HTR-8/SVneo (cell line): ENCODE data around the gene RFT1.

Source experiments
- DNase-seq: peaks from one replicate; pipeline ENCODE4 v3.0.0; 2011; ENCODE audit warnings: low spot score, mixed read lengths; ENCODE audit not compliant: insufficient read length
- FAIRE-seq: peaks from 2 replicates; lab custom pipeline; 2011; peaks lifted over from hg19 to GRCh38; lab: Jason Lieb, UNC

Gene RFT1

DNA sequence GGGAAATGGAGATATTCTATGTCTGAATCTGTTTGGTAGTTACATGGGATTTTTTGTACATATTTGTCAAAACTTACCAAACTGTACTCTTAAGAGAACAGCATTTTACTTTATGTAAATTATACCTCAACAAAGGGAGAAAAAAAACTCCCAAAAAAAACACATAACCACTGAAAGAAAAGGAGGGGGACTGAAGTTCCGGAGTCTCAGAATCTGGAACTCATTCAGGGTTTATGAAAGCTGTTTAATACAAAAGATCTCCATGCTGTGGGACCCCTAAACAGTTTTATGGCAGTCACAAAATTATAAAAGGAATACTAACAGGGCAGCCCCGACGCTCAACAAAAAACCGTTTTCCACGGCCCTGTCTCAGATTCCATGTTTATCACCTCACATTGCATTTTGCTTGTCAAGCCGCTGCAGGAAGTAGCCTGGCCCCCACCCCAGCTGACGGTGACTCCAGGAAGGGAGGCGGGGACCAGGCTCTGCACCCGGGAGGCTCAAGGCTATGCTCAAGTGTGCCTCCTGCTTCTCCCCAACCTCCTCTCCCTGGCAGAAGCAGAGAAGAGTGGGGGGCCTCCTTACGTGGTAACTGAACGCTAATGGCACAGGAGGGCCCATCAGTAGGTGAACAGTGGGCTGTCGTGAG is 29.3 kb downstream of the RFT1 start:
- FAIRE-seq (no peak), DNase-seq (no peak)

DNA sequence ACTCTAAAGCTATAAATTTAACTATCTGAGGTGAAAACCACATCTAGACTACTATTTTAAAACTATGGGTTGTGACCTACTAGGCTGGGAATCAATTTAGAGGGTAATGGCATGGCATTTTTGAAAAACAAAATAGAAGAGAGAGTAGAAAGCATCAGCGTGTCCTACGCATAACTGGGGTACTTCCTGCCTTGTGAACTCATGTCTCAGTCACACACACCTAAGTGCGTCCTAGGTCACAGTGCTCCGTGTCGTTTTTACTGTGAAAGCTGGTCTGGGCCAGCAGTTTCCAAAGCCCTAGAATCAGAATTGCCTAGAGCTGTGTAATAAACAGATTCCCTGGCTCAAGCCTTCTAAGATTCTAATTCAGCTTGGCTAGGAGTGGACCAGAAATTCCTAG is 32.3 kb downstream of the RFT1 start:
- FAIRE-seq (no peak), DNase-seq (no peak)

DNA sequence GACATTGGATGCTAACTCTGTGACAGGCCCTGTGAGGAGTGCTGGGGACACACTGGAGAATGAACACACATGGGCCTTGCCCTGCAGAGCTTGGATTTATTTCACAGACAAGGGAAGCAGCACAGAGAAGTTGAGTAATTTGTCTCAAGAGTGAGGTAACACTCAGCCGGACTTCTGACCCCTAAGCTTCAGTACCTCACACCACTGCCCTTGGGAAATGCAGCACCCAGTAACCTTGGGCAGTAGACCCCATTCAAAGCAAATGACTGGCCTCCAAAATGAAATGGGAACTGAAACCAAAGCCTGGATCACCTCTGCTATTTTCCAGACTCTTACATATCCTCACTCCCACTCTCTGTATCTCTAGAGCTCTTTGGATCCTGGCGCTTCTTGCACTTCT is 37.3 kb downstream of the RFT1 start:
- DNase-seq (no peak), FAIRE-seq (no peak)

DNA sequence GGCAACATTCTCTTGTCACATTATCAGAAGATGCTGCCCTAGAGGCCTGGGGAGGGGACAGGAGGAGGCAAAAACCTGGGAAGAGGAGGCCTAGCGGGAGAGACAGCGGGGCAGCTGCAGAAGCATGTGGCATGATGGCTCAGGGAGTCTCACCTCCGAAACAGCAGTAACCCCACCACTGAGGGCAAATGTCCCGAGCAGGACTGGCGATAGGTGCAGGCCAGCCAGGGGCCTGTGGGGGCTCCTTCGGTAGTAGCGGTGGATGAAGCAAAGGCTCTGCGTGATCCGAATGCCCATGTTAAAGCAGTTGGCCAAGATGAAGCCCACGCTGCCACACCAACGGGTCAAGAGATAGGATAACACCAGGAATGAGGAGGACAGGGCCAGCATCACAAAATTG is 38.0 kb downstream of the RFT1 start:
- FAIRE-seq (no peak), DNase-seq (no peak)

DNA sequence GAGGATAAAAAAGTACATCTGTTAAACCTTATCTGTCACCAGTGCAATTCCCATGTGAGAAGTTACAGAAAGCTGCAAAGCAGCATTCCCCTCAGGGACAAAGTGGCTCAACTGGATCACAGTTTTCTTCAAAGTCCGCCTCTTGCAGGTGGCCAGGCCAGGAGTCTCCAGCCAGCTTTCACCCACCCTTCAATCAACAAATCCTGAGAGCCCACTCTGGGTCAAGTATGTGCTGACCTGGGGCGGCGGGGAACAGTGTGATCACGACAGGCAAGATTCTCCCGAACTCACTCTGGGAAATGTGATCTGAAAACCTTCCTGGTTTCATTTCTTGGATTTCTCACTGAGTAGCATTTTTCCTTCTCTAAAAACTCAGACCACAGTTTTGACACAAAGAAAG is 39.2 kb downstream of the RFT1 start:
- DNase-seq (no peak), FAIRE-seq (no peak)

DNA sequence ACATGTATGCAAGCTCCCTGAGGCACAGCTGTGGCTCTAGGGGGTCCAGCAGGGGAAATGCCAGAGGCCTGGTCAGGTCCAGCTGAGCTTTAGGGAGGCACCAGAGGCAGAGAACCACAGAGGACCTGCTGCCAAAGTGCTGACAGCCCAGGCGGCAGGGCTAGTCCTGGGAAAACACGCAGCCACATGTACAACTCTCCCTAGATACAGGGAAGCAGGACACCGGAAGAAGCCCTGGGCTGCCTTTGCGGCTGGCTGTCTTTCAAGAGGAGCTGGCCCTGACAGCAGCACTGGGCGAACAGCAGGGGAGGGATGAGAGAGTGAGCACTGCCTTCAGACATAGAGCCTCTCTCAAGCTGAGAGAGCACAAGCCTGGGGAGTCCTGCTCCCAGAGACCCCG is 40.7 kb downstream of the RFT1 start:
- FAIRE-seq = no peak
- no peak for DNase-seq

DNA sequence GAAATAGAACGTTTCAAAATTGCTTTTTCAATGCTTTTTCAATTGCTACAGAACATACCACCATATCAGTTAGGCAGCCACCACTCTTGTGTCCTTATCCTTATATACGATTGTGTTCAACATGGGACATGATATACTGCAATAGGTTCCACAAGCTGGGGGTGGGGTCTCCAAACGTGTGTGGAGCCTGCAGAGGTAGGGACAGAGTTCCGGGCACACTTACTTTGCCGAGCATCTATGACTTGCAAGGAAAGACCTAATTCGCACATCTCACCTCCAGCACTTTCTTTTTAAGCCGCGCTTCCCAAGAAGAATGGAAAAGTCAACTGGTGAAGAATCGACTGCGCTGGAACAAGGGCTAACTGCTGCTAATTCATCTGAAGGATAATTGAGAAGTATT is 44.8 kb downstream of the RFT1 start:
- no peak for DNase-seq
- no peak for FAIRE-seq

DNA sequence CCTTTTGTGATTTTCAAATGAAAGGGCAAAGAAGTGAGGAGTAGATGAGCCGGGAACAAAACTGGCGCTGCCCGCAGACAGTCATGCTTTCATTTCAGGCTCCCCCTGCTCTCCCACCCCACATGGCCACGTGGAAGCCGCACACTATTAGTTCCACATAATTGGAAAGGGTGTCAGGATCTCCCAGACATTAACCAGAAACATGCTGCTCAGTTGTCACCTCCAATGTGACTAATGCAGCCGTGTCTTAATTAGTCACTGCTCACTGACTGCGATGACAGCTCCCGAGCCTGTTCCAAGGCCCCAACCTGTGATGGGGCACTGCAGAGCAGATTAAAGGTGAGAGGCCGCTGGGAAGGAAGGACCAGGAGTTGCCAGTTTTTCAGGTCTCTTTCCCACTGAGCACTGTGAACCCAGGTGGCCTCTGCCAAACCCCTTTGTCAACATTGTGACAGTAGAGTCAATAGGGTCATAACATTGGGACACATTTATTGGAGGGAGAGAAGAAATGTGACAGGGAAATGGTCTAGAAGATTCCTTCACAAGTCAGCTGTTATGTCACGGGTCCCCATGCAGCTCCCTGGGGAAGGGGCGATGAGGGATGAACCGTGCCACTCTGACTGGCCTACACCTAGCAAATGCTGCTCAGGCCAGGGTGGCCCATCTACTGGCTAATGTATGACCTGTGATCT is 45.8 kb downstream of the RFT1 start:
- DNase-seq (no peak), FAIRE-seq (no peak)

DNA sequence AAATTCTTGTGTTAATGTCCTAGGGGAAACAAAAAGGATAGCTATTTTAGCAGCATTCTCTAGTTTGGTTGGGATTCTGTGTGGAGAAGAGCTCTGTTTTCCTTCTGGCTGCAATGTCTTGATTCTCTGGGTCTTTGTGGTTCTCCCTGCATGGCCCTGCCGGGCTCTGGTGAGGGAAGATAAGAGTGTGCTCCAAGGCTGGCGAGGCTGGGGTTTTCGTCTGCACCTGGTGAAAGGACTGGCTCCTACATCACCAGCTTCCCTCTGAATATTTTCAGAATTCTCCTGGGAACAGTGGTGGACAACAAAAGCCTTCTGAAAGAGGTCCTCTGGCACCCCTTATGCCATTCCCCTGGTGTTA is 46.3 kb downstream of the RFT1 start:
- FAIRE-seq = no peak

DNA sequence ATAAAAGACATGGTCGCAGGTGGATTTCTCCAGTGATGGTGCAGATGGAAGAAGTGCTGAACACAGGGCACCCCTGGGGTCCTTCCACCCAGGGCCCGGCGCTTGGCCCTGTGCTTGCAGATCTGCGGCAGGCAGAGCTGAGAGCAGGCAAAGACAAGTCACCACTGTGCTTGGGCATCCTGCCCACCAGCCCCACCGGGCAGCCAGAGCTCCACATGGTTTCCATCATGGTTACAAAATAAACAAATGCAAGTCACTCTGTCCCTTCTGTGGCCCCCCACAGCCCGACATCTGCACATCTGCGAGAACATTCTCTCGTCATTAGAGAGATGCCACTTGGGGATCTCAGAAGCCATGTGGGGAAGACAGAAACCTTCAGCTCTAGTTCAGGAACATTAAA is 46.7 kb downstream of the RFT1 start:
- DNase-seq (no peak), FAIRE-seq (no peak)

More for the DNA sequence above, 46.3 kb downstream of the RFT1 start:
- no peak for DNase-seq

DNA sequence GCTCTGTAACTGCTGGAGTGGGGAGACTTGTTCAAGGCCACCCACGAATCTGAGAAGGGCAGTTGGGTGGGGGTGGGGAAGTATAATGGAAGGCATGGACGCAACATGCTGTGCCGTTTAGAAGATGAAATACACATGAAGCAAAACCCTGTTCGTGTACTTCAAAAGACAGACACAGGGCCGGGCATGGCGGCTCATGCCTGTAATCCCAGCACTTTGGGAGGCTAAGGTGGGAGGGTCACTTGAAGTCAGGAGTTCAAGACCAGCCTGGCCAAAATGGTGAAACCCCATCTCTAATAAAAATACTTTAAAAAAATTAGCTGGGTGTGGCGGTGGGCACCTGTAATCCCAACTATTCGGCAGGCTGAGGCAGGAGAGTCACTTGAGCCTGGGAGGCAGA is 47.5 kb downstream of the RFT1 start:
- no peak for FAIRE-seq
- DNase-seq = no peak

DNA sequence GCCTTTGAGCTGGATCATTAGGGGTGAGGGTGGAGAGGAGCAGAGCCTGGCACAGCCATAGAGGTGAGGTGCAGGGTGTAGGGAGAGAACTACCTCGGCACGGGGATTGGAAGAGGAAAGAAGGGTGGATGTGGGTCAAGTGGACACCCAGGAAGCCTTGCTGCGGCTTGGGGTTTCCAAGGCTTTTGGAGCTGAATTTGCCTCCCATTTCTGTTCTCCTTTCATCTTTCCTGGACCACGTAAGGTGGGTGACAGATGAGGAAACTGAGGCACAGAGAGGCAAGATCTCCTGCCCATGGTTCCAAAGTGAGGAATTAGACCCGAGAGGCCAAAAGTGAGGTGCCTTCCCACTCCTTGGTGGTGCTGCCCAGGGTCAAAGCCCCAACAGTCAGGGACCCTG is 48.9 kb downstream of the RFT1 start:
- DNase-seq (no peak), FAIRE-seq (no peak)

DNA sequence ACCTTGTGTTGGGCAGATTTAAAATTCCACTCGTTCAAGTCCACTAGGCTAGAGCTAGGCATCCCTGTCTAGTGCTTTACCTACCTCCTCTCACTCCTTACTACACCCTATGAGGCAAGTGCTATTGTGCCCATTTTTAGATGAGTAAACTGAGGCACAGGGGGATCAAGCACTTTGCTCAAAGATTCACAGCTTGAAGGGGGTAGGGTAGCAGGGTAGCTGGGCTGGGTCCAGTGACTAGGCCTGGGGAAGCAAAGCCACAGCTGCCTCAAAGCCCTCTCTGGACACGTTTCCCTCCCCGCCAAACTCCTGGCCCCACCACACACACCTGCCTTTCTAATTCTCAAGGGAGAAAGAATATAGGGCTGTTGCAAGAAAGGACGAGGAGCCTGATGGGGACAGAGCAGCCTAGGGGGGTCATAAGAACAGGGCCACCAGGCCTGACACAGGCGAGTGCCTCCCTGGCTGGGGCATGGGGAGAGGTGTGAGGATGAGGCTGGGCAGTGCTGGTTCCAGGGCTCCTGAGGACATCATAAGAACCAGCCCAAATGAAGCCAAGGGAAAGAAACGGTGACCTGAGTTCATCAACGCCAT is 49.5 kb downstream of the RFT1 start:
- no peak for FAIRE-seq

DNA sequence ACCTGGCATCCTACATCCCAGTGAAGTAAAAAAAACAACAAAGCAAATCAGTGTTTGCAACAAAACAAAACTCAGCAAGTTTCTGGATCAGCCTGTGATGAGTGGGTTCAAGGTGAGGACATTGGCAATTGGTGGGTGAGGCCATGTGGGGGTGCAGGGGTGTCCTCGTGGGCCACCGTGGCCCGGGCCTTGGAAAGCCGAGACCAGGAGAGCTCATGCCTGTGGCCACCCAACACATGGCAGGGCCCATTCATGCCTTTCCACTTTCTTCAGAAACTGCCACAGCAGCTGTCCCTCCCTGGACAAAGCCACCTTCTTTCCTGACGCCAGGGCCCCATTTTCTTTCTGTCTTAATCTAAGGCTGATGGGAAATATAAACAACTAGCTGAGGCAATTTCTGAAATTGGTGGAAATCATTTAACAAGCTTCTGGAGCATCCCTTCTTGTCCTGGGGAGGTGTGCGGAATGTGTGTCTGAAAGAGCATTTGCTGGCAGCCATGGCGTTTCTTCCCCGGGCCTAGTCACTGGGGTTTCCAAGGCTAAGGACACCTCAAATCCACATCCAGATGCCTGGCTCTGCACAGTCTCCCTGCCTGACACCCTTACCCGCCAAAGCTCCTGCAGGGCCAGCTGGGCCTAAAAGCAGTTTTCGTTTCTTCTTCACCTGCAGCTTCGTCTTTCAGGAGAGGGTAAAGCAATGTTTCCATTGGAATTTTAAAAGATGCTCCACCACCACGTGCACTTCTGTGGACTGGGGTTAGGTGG is 50.3 kb downstream of the RFT1 start:
- FAIRE-seq (no peak), DNase-seq (no peak)

More for the DNA sequence above, 49.5 kb downstream of the RFT1 start:
- no peak for DNase-seq

DNA sequence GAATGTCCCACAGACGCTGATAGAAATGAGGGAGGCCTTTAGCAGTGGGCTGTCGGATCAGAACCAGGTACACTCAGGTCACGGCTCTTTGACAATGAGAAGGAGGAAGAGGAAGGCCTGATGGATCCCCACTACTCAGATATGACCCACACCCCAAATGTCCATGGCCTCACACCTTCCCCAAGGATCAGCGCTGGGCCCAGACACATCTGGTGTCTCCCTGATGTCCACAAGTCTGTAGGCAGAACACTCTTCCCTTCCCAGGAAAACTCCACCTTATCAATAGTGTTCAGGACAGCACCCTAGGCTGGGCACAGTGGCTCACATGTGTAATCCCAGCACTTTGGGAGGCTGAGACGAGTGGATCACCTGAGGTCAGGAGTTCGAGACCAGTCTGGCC is 51.1 kb downstream of the RFT1 start:
- FAIRE-seq (no peak), DNase-seq (no peak)

DNA sequence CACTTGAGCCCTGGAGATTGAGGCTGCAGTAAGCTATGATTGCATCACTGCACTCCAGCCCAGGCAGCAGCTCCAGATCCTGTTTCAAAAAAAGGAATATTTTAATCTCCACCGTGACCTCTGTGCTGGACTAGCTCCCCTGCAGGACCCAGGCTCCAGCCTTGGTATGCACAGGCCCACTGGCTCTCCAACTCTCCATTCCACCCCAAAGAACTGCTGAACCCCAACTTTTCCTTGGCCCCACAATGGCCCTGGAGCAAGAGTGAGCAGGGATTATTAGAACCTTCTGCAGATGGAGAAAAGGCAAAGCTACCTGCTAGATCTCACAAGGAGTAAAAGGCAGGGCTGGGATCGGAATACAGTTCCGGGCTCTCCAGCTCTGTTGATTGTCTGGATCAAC is 51.6 kb downstream of the RFT1 start:
- no peak for DNase-seq
- FAIRE-seq = no peak

DNA sequence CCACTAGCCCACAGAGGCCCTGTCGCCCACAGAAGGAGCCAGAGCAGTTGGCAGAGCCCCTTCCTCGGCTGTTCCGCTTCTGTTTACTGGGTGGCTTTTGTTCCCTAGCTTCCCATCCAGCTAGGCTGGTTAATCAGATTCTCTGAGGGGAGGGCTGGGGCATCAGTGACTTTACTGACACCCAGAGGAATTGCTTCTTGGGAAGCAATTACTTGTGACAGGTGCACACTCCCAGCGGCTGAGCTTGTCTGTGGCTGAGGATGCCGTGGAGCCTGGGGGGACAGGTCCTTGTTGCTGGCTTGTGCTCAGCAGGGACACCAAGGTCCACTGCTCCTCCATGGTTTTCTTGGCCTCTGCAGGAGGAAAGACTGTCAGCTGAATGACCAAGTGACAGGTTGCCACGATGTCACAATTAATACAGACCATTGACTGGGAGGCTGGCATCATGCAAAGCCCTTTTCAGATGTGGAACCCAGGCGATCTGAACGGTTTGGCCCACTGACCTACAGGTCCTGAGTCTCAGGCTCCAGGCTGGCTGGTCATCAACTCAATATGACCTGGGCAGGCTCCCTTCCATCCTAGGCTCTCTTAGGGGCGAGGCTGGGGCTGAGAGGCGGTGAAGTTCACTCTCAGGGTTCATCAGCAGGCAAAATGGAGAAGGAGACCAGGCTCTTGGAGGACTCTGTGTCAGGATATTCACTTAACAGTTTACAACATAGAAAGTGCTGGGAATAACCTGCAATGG is 52.6 kb downstream of the RFT1 start:
- DNase-seq (no peak), FAIRE-seq (no peak)

DNA sequence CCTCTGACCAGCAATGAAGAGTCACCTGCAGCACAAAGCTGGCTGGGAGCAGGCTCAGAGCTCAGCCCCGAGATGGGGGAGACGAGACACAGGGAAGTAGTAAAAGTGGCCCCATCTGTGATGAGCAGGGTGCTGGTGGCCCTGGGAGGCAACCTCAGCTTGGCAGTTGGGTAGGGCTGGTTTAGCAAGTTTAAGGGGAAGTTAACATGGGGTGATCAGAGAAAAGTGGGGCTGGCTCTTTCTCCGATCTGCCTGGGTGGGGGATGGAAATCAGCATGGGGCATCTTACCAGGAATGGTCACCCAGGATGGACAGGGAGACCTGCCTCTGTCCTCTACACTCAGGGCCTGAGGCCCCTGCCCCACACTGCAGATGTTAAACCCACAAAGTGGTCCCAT is 54.5 kb downstream of the RFT1 start:
- FAIRE-seq (no peak), DNase-seq (no peak)

DNA sequence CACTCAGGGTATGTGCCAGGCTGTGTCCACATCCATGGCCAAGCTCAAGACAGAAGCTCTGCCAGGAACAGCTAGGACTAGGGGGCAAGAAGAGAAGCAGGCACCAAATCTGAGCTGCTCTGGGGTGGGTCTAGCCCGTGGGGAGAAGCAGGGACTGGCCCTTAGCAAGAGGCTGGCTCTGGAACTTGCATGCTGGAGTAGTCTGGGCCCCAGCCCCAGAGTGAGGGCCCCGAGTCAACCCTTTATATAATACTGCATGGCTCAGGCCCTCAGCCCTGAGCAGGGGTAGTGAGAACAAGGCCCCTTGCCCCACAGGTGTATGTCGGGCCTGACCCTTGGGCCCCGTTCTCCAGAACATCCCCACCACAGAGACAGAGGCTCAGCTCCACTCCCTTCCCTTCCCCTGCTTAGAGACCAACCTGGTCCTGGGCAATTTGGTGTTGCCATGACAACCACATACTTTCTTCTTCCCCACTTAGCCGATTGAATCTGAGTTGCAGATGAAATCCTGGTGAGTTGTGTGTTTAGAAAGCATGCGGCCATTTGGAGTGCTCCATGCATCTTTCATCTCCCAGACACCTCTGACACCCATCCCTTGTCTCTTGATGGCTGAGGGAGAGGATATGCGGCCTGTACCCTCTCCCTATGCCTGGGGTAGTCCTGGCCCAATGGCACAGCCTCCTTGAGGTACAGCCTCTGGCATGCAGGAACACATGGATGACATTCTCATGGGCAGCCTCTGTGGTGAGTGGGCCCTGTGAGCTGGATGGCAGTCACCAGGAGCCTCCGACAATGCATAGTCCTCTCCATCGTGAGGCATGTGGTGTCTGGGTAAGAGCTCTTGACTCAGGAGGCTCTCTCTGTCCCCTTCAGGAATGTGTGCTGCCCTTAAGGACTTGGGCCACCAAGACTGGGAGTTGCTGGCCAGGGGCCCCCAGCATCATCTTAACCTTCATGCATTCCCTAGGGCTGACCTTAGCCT is 55.2 kb downstream of the RFT1 start:
- DNase-seq (no peak), FAIRE-seq (no peak)

DNA sequence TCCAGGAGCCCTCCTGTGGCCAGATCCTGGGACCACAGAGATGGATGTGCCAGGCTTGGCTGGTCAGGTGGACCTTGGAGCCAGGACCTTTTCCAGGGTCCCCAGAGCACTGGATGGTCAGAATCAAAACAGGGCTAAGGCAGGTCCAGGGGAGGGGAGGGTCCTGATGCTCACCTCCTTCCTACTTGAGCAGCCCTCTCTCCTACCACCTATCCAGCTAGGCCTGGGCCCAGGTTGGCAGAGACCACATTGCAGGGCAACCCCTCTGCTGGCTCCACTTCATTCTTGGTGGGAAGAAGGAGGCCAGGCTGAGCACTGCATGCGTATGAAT is 55.9 kb downstream of the RFT1 start:
- FAIRE-seq (no peak), DNase-seq (no peak)
